Measurements from ENCODE around the gene PHKG2. TPM values are rescaled to one million over a fixed set of nuclear protein-coding genes. Genes with fewer than 3 reads are reported as not detected.

PHKG2 gene
- total RNA-seq, 1 experiment from 2014 or later = 16.5 TPM

DNA sequence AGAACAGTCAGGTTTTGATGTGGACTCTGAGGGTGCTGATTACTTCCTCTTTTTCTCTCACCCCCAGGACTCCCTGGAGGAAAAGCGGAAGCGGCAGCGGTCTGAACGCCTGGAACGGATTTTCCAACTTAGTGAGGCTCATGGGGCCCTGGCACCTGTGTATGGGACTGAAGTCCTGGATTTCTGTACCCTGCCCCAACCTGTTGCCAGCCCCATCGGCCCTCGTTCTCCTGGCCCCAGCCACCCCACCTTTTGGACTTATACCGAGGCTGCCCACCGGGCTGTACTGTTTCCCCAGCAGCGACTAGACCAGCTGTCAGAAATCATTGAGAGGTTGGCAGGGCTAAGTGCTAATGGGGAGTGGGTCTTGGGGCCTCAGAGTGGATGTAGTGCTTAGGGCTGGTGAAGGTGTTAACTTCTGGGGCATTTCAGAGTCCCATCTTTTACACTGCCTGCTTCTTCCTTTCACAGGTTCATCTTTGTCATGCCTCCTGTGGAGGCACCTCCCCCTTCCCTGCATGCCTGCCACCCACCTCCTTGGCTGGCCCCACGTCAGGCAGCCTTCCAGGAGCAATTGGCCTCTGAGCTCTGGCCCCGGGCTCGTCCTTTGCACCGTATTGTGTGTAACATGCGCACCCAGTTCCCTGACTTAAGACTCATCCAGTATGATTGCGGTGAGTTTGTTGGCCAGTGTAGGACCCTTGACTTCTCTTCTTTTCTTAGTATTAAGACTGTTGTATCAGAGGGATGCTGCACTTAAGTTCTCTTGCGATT lies 19.1 kb upstream of the PHKG2 start:
- no peak for DNase-seq (ENCODE audit: low read depth)

DNA sequence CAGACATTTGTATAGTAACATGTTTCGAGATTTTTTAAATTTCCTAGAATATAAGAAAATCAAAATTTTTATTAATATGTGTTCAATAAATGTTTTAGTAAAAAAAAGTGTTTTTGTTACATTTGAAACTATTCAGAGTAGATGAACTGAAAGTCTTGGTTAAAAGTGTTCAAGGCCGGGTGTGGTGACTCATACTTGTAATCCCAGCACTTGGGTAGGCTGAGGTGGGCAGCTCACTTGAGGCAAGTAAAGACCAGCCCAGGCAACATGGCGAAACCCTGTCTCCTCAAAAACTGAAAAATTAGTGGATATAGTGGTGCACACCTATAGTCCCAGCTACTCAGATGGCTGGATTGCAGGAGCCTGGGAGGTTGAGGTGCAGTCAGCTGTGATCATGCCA lies 16.8 kb upstream of the PHKG2 start:
- DNase-seq (ENCODE audit: low read depth) = no peak

DNA sequence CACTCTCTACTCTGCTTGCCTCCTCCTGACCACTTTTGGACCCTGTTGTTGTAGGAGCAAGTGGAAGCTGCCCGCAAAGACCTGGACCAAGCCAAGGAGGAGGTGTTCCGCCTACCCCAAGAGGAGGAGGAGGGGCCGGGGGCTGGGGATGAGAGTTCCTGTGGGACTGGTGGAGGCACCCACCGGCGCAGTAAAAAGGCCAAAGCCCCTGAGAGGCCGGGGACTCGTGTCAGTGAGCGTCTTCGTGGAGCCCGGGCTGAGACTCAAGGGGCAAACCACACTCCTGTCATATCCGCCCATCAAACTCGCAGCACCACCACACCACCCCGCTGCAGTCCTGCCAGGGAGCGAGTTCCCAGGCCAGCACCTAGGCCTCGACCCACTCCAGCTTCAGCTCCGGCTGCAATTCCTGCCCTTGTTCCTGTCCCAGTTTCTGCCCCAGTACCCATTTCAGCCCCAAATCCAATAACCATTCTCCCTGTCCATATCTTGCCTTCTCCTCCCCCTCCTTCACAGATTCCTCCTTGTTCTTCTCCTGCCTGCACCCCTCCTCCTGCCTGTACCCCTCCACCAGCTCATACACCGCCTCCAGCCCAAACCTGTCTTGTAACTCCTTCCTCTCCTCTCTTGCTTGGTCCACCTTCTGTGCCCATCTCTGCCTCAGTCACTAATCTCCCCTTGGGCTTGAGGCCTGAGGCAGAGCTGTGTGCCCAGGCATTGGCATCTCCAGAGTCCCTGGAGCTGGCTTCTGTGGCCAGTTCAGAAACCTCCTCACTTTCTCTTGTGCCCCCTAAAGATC lies 11.0 kb upstream of the PHKG2 start:
- no peak for DNase-seq (ENCODE audit: low read depth)

DNA sequence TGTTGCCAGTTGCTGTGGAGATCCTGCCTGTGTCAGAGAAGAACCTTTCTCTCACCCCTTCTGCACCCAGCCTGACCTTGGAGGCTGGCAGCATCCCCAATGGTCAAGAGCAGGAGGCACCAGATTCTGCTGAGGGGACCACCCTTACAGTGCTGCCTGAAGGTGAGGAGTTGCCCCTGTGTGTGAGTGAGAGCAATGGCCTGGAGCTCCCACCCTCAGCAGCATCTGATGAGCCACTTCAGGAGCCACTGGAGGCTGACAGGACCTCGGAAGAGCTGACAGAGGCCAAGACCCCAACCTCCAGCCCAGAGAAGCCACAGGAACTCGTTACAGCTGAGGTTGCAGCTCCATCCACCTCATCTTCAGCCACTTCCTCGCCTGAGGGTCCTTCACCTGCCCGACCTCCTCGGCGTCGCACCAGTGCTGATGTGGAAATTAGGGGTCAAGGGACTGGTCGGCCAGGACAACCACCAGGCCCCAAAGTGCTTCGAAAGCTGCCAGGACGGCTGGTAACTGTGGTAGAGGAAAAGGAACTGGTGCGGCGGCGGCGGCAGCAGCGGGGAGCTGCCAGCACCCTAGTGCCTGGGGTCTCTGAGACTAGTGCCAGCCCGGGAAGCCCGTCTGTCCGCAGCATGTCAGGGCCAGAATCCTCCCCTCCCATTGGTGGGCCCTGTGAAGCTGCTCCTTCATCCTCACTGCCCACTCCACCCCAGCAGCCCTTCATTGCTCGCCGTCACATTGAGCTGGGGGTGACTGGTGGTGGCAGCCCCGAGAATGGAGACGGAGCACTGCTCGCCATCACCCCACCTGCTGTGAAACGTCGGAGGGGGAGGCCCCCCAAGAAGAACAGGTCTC lies 10.2 kb upstream of the PHKG2 start:
- DNase-seq (ENCODE audit: low read depth) = no peak

DNA sequence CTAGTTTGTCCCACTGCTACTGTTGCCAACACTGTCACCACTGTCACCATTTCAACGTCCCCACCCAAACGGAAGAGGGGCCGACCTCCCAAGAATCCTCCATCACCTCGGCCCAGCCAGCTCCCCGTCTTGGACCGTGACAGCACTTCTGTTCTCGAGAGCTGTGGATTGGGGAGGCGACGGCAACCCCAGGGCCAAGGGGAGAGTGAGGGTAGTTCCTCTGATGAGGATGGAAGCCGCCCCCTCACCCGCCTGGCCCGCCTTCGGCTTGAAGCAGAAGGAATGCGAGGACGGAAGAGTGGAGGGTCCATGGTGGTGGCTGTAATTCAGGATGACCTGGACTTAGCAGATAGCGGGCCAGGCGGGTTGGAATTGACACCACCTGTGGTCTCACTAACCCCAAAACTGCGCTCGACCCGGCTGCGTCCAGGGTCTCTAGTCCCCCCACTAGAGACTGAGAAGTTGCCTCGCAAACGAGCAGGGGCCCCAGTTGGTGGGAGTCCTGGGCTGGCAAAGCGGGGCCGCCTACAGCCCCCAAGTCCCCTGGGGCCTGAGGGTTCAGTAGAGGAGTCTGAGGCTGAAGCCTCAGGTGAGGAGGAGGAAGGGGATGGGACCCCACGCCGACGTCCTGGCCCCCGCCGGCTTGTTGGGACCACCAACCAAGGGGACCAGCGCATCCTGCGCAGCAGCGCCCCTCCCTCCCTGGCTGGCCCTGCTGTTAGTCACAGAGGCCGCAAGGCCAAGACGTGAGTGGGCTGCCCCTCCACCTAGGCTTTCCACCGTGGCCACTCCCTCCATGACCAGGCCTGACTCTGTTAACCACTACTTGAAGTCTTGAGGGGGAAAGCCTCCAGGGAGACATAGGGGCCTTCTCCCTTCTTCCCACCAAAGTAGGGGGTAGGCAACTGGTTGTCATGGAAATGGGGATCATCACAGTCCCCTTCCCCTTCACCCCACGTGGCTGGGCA lies 9.0 kb upstream of the PHKG2 start:
- no peak for DNase-seq (ENCODE audit: low read depth)

DNA sequence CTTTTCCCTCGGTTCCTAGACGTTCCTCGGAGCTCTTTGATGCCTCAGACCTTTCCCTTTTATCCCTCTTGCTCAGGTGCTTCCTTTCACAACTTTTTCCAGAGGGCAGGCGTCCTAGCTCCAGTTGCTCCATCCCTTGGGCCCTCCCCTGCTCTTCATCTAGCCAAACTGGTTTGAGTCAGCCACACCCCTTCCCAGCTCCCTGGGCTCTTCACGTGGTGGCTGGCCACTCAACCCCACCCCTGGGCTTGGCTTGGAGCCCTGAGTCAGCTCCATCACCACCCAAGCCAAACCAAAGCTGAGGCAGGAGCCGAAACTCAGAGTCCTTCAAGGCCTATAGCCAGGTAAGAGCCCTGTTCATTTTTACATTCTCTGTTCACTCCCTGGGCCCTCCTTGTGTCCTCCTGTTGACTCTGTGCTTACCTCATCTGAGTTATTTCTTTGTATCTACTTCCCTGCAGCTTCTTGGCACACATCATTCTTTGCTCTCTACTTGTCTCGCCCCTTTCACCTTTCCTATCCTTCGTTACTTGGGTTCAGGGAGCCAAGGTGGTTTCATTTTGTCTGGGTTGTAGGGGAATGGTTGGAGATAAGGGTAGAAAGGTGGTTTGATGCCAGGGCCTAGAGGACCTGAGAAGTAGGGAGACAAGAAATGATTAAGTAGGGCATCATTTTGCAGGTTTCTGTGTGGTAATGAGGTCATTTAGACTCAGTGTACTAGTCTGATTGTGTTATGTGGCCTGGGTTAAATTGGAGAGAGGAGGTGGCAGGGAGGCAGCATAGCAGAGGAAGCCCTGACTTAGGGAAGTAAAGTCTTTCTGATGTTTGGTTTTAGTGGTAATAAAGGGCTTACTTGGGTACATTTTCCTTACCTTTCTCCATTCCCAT lies 7.6 kb upstream of the PHKG2 start:
- DNase-seq (ENCODE audit: low read depth) = peak; percentile 88

DNA sequence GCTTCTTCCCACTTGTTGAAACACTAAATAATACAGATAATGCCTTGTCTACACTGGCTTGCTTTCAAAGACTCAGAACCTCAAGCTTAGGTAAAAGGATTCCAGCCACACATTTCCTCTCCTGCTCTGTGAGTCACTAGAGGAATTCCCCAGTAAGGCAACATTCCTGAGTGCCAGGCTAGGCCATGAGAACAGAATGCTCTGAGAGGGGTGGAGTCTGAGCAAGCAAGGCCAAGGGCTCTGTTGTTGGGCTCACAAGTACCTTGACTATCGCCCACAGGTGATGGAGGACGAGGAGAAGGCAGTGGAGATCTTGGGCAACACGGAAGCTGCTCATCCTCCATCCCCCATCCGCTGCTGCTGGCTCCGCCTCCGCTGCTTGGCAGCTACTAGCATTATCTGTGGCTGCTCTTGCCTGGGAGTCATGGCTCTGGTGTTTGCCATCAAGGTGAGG lies 6.7 kb upstream of the PHKG2 start:
- DNase-seq (ENCODE audit: low read depth) = peak; percentile 90

DNA sequence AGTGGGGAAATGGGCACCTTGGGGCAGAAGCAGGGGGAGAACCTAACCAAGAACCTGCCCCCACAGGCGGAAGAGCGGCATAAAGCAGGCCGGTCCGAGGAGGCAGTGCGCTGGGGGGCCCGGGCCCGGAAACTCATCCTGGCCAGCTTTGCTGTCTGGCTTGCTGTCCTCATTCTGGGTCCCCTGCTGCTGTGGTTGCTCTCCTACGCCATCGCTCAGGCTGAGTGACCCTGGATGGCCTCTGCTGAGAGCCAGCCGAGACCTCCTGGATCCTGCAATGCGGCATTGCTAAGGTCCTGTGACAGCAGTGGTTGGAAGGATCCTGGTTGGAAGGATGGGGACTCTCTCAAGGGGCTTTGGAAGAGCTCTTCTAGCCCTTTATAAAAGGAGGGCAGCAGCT lies 4.5 kb upstream of the PHKG2 start:
- no peak for DNase-seq (ENCODE audit: low read depth)

DNA sequence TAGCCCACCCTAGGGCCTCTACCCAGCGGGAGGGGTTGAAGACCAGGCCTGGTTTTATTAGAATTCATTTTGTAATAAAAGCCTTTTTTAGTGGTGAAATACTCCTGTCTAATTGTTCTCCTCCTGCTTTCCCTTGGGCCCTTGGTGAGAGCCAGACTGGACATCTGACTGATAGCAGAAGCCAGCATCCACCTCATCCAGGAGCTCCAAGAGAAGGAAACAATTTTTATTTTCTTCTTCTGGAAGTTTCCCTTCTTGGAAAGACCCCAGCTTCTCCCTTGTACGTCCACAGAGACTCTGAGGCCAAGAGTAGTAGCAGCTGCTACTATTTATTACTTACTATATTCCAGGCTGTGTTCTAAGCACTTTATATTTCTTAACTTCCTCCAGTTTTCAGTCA lies 4.0 kb upstream of the PHKG2 start:
- no peak for DNase-seq (ENCODE audit: low read depth)

DNA sequence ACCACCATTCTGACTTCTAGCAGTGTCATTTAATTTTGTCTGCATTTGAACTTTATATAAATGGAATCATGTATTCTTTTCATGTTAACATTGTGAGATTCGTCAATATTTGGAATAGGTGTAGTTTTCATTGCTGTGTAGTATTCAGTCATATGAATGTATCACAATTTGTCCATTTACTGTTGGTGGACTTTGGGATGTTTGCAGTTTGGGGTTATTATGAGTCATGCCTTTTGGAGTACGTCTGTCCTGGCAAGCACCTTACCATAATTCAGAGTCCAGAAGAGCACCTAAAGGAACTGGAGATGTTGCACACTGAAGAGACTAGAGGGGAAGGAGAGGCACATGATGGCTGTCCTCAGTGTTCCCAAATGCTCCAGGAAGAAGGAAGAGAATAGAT lies 3.1 kb upstream of the PHKG2 start:
- no peak for DNase-seq (ENCODE audit: low read depth)

DNA sequence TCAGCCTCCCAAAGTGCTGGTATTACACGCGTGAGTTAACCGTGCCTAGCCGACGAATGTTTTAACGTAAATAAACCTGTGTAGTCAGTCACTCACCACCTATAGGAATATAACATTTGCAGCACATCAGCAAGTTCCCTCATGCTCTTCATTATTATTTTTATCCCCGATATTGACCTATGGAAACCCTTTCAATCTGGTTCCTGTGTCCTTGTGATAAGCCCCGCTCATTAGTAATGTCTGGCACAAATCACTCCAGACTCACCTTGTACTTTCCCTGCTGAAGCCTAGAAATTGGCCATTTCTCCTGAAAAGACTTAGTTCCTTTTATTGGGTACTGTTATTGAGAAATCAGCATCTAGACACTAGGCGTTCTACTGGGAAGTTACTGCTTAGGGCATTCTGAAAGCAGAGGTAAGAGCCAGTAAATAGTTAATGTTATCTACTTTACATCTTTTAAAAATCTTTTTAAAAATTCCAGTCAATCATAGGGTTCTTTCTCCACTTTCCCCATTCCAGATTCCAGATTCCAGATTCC lies 1.5 kb upstream of the PHKG2 start:
- no peak for DNase-seq (ENCODE audit: low read depth)

DNA sequence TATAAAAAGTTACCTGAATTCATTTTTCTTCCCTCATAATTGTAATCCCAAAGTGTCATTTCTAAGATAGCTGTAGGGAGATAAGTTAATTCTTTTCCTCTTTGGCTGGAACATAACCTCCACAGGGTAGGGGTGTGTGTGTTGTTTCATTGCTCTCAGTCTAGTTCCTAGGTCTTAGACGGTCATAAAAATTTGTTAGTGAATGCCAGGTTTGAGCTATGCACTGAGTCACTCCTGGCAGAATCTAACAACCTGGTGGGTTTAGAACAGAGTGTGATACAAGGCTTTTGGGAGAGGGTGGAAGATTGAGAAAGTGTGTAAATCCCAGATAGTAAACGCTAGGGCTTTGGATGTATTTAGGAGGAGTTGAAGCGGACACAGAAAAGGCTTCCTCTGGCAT lies 894 bp upstream of the PHKG2 start:
- peak; percentile 43 for DNase-seq (ENCODE audit: low read depth)

DNA sequence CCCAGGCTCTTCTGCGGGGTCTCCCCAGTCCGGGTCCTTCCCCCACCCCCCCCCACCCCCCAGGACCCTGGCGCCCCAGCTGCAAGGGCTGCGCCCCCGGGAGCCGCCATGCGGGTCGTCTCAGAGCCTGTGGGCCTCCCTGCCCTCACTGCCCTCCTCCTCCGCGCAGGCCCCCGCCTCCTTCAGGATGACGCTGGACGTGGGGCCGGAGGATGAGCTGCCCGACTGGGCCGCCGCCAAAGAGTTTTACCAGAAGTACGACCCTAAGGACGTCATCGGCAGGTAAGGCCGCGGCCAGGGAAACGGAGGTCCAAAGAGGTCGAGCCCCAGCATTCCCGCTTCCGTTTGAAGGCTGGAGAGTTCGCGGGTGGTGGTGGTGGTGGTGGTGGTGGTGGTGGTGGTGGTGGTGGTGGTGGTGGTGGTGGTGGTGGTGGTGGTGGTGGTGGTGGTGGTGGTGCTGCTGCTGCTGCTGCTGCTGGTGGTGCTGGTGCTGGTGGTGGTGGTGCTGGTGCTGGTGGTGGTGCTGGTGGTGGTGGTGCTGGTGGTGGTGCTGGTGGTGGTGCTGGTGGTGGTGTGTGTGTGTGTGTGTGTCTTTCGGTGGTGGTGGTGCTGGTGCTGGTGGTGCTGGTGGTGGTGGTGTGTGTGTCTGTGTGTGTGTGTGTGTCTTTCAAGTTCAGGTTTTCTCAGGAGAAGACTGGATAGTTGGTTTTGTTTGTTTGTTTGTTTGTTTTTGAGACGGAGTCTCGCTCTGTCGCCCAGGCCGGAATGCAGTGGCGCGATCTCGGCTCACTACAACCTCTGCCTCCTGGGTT lies 615 bp downstream of the PHKG2 start:
- DNase-seq (ENCODE audit: low read depth) = peak; percentile 40

DNA sequence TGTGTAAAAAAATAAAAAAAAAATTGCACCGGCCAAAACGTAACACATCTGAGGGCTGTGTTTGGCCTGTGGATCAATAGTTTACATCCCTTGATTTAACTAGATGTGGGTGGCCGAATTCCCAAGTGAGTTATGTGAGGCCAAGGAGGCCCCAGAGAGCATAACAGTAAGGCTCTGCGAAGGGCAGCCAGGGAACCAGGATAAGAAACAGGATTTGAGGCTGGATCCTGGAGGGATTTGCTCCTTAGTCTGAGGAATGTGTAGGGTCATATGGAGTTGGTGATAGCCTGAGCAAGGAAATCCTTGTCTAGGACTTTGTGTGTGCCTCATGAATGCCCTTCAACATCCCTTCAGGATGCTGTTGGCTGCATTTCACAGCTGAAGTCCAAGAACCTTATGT lies 2.0 kb downstream of the PHKG2 start:
- no peak for DNase-seq (ENCODE audit: low read depth)

DNA sequence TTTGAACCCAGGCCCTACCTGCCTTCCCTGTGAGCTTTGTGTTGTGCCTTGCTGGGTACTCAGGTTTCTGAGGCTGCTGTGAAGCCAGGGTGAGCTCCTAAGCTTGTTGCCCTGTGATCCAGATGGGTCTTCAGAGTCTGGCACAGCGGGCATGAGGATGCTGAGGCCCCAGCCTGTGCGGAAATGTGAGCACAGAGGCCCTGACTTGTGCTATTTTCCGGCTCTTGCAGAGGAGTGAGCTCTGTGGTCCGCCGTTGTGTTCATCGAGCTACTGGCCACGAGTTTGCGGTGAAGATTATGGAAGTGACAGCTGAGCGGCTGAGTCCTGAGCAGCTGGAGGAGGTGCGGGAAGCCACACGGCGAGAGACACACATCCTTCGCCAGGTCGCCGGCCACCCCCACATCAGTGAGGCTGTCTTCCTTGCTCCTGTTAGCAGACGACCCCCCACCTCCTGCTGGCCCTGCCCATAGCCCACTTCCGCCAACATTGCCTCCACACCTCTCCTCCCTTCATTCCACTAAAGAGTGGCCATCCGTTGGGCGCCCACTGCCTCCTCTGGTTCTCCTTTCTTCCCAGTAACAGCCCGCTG lies 2.7 kb downstream of the PHKG2 start:
- DNase-seq (ENCODE audit: low read depth) = no peak

DNA sequence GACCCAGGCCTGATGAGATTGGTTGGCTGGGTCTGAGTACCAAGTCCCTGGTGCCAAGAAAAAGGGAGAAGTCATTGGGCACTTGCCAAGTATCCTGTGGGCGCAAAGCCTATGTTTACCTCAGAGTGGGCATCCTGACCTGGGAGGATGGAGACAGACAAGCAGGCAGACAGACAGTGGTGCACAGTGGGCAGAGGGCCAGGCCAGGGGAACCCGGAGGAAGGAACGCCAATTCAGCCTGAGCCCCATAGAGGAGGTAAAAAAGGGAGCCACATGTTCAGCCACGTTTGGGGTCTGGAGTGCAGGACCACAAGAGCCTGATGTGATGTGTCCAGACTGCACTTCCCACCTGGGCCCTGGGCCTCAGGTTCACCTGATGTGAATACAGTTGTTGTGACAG lies 5.4 kb downstream of the PHKG2 start:
- no peak for DNase-seq (ENCODE audit: low read depth)

DNA sequence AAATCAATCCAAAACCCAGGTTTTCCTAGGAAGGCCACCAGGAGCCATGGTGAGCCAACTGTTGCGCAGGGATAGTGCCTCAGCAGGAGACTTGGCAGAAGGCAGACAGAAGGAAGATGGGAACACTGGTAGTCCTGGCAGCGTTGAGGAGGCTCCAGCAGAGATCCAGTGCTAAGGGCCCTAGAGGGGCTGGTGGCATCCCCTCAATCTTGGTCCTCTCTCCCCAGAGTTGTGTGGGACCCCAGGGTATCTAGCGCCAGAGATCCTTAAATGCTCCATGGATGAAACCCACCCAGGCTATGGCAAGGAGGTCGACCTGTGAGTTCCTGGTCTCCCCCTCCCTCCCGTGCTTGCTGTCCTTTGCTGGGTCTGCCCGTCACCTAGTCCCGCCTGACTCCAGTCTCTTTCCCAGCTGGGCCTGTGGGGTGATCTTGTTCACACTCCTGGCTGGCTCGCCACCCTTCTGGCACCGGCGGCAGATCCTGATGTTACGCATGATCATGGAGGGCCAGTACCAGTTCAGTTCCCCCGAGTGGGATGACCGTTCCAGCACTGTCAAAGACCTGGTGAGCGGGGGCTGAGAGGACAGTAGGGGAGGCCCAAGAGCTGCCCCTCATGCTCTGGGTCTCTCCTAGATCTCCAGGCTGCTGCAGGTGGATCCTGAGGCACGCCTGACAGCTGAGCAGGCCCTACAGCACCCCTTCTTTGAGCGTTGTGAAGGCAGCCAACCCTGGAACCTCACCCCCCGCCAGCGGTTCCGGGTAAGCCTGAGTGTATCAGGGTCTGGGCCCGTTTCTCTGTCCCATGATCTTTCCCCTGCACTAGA lies 7.9 kb downstream of the PHKG2 start:
- DNase-seq (ENCODE audit: low read depth) = no peak

DNA sequence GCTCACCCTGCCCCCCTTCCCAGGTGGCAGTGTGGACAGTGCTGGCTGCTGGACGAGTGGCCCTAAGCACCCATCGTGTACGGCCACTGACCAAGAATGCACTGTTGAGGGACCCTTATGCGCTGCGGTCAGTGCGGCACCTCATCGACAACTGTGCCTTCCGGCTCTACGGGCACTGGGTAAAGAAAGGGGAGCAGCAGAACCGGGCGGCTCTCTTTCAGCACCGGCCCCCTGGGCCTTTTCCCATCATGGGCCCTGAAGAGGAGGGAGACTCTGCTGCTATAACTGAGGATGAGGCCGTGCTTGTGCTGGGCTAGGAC lies 8.5 kb downstream of the PHKG2 start:
- DNase-seq (ENCODE audit: low read depth) = no peak
